Lower leg skin (tissue), 4 donors: ENCODE data around the gene NTSR1. TPM values are rescaled to one million over a fixed set of nuclear protein-coding genes. Genes with fewer than 3 reads are reported as not detected.

Source experiments
- DNase-seq, 2 donors: peaks; one replicate each; pipeline ENCODE4 v3.0.0-alpha.2; 2019; ENCODE audit warnings: low spot score in 2 of 2
- H3K4me3 ChIP-seq: fragments of 200-600 bp; sonication (generic); 2 replicates; pipeline ENCODE4 v1.5.1; 2017; ENCODE audit warnings: mild to moderate bottlenecking, low read depth; ENCODE audit not compliant: poor library complexity, severe bottlenecking
- POLR2A ChIP-seq, 2 donors: fragments of 450-650 bp; IDR thresholded peaks; one replicate each; pipeline ENCODE4 v1.6.1; 2016 to 2017; ENCODE audit warnings: antibody characterized with exemption in 2 of 2, mild to moderate bottlenecking in 1 of 2, moderate library complexity in 1 of 2
- WGBS, 2 donors: methylation state at CpG; one replicate each; pipeline ENCODE4 v1.1.5; 2018; 5-methylcytosine and 5-hydroxymethylcytosine counted together
- intact Hi-C: fragments of 100-400 bp; cut with DNase I; formaldehyde crosslinking; loops from one replicate; pipeline ENCODE4 v1.15.0; 2023; ENCODE audit warnings: low total_unique reads
- total RNA-seq, 4 donors: library from RNA; depleted of rRNA; stranded (reverse); fragments of >200 nt; gene quantifications; one replicate each; pipeline ENCODE4 v1.1.0, GENCODE V29; 2016
- TF ChIP-seq, protein P1 (sequence below), 3 donors: fragments of 450-650 bp; IDR thresholded peaks; one replicate each; pipeline ENCODE4 v1.5.1; 2016; ENCODE audit warnings: antibody characterized with exemption in 3 of 3, mild to moderate bottlenecking in 3 of 3, moderate library complexity in 2 of 3

NTSR1 gene
- total RNA-seq, 4 donors from 2014 or later: 0.07 to 0.61 (median 0.13) TPM; not detected in 1

DNA sequence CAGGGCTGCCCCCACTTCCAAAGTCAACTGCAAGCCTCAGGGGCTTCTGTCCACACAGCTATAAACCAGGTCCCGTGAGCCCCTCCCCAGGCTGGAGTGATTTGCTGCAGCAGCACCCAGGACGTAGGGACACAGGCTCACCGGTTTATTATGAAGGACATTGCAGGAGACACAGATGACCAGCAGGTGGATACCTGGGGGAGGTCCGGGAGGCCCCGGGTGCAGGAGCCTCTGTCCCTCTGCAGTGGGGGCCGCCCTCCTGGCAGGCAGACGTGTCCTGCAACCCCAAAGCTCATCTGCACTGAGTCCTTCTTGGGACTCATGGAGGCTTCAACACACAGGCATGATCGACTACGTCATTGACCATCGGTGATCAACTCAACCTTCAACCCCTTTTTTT, 14.5 kb upstream of the NTSR1 start:
- no peak for DNase-seq
- intact Hi-C loops: no loop called here

DNA sequence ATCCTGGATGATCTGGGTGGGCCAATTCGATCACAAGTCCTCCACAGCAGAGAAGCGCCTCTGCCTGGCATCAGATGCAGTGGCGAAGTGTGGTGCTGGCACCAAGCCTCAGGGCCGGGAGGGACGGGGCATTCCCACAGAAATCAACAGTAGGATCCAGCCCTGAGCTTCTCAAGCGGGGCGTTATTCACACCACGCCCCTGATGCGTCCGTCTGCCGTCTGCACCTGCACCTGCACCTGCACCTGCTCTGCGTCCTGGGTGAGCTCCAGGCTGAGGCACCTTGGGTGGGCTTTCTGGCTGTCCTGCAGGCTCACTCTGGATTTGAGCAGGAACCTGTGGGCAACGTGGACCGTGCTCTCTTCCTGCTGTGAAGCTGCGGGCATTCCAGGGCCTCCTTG, 13.8 kb upstream of the NTSR1 start:
- 57 to 62% methylated on average over 15 of the region's 15 CpGs for WGBS, 2 donors
- no peak for DNase-seq
- H3K4me3 ChIP-seq: no peak overlapping the region
- TF ChIP-seq POLR2A (IDR thresholded peaks at IDR 0.05): no peak
- TF ChIP-seq, protein P1, sequence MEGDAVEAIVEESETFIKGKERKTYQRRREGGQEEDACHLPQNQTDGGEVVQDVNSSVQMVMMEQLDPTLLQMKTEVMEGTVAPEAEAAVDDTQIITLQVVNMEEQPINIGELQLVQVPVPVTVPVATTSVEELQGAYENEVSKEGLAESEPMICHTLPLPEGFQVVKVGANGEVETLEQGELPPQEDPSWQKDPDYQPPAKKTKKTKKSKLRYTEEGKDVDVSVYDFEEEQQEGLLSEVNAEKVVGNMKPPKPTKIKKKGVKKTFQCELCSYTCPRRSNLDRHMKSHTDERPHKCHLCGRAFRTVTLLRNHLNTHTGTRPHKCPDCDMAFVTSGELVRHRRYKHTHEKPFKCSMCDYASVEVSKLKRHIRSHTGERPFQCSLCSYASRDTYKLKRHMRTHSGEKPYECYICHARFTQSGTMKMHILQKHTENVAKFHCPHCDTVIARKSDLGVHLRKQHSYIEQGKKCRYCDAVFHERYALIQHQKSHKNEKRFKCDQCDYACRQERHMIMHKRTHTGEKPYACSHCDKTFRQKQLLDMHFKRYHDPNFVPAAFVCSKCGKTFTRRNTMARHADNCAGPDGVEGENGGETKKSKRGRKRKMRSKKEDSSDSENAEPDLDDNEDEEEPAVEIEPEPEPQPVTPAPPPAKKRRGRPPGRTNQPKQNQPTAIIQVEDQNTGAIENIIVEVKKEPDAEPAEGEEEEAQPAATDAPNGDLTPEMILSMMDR (IDR thresholded peaks at IDR 0.05): no peak
- intact Hi-C loops: no loop called here

More for the DNA sequence above, 14.5 kb upstream of the NTSR1 start:
- TF ChIP-seq, protein P1 (IDR thresholded peaks at IDR 0.05): no peak
- TF ChIP-seq POLR2A (IDR thresholded peaks at IDR 0.05): no peak
- WGBS, 2 donors: 74 to 94% methylated on average over 7 to 10 of the region's 10 CpGs
- no peak overlapping the region for H3K4me3 ChIP-seq

DNA sequence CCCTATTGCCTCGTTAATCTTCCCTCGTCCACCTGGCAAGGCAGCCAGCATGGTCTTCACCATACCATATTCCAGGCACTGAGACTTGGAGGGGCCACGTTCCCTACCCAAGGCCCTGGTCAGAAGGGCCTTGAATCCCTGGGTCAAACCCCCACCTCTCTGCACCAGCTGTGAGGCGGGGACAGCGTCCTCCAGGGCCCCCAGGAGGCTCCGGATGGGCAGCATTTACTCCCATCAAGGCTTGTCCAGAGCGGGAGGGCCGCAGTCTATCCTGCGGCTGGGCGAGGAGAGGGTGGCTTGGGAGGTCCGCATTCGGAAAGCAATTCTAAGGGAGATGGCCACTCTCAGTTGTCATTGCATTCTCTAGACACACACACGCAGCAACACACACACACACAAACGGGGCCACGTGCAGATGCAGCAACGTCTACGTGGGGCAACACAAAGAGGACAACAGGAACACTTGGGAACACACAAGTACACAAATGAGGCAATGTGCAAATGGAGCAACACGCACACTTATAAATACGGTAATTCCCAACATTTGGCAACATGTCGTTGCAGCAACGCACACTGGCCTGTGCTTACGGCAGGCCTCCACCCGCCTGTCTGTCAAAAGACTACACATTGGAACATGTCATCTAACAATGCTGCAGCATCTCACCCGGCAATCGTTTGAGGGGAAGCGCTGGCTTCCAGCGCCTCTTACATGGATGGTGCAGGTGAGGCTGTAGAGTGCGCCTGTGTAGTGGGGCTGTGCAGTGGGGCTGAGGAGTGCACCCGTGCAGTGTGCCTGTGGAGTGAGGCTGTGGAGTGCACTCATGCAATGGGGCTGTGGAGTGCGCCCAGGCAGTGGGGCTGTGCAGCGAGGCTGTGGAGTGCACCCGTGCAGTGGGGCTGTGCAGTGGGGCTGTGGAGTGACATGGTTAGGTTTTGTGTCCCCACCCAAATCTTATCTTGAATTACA, 12.9 kb upstream of the NTSR1 start:
- 75 to 79% methylated on average over 30 to 32 of the region's 32 CpGs for WGBS, 2 donors
- no peak overlapping the region for H3K4me3 ChIP-seq
- intact Hi-C loops: no loop called here
- TF ChIP-seq POLR2A (IDR thresholded peaks at IDR 0.05): no peak
- TF ChIP-seq, protein P1 (IDR thresholded peaks at IDR 0.05): no peak
- no peak for DNase-seq

DNA sequence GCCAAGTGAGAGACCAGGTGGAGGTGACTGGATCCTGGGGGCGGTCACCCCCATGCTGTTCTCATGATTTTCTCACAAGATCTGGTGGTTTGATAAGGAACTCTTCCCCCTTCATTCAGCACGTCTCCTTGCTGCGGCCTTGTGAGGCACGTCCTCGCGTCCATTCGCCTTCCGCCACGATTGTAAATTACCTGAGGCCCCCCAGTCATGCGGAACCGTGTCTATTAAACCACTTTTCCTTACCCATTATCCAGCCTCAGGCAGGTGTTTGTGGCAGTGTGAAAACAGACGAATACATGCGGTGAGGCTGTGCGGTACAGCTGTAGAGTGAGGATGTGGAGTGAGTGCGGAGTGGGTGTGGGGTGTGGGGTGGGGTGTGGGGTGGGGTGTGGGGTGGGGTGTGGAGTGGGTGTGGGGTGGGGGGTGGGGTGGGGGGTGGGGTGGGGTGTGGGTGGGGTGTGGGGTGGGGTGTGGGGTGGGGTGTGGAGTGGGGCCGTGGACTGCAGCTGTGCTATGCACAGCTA, 12.1 kb upstream of the NTSR1 start:
- H3K4me3 ChIP-seq: no peak overlapping the region
- no peak for TF ChIP-seq POLR2A (IDR thresholded peaks at IDR 0.05)
- TF ChIP-seq, protein P1 (IDR thresholded peaks at IDR 0.05): no peak
- DNase-seq: no peak
- intact Hi-C loops: no loop called here
- WGBS, 2 donors: 66 to 71% methylated on average over 16 of the region's 16 CpGs

DNA sequence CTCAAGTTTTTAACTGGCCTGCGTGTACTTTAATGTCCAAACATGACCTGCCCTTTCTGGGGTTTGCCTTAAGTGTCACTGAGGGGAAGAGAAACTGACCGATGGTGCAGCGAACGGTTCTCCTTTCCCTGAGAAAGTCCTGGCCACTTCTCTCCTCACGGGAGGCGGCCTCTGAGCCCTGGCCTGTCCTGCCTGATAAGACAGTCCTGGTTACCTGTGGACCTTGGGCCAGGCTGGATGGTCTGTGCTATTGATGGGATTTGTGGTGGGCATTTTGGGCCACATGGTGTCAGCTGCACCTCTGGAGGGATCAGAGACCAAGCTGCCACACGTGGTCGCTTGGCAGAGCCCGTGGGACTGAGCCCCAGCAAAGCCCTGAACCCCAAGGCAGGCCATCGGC, 11.6 kb upstream of the NTSR1 start:
- H3K4me3 ChIP-seq: no peak overlapping the region
- 86 to 88% methylated on average over 10 of the region's 10 CpGs for WGBS, 2 donors
- TF ChIP-seq, protein P1 (IDR thresholded peaks at IDR 0.05): no peak
- TF ChIP-seq POLR2A (IDR thresholded peaks at IDR 0.05): no peak
- no peak for DNase-seq
- intact Hi-C loops: no loop called here
